ENCODE measurements around the gene RTN3.

The RTN3 gene

DNA sequence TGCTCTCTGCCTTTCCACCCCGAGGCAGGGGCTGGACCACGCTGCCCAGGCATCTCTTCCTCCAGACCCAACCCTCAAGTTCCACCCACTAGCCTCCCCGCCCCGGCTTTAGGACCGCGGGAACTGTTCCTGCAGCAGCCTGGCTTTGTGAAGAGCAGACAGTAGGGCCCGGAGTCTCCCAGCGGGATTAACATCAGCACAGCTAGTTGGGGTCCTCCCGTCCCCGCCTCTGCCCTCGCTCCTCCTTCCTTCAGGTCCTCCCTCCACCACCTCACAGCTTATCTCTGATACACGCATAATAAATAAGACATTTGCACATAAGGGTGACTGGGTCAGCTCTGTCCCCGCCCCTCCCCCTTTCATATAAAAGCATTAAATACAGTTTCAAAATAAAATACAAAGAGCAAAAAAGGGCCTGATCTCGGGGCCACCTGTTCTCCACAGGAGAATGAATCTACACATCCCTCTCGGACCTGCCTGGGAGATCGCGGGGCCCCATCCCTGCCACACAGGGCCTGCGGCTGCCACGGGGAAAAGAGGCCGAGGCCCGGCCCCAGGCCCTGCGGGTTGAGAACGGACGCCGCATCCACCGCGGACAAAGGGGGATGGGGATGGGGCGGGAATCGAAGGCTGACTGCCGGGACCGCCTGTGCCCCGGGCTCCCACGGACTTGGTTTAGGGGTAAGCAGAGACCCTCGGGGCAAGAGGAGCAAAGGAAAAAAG, 80.8 kb downstream of the RTN3 start:
- peak overlapping the region; percentile 40 for H3K9ac ChIP-seq (ENCODE audit: low read length)
- H3K36me3 ChIP-seq (ENCODE audit: control insufficient read depth, insufficient read depth, low read length): no peaks in the 10 kb centered on the region
- H3K4me1 ChIP-seq (ENCODE audit: control insufficient read depth, insufficient read depth, low read length): peaks cover 15% of the 10 kb centered on the region
- H3K4me3 ChIP-seq (ENCODE audit: low read length): peak overlapping the region; percentile 55
- no peaks in the 10 kb centered on the region for H3K27me3 ChIP-seq (ENCODE audit: control insufficient read depth, insufficient read depth, low read length)
- H3K27ac ChIP-seq (ENCODE audit: low read depth, low read length): peak overlapping the region; percentile 84

DNA sequence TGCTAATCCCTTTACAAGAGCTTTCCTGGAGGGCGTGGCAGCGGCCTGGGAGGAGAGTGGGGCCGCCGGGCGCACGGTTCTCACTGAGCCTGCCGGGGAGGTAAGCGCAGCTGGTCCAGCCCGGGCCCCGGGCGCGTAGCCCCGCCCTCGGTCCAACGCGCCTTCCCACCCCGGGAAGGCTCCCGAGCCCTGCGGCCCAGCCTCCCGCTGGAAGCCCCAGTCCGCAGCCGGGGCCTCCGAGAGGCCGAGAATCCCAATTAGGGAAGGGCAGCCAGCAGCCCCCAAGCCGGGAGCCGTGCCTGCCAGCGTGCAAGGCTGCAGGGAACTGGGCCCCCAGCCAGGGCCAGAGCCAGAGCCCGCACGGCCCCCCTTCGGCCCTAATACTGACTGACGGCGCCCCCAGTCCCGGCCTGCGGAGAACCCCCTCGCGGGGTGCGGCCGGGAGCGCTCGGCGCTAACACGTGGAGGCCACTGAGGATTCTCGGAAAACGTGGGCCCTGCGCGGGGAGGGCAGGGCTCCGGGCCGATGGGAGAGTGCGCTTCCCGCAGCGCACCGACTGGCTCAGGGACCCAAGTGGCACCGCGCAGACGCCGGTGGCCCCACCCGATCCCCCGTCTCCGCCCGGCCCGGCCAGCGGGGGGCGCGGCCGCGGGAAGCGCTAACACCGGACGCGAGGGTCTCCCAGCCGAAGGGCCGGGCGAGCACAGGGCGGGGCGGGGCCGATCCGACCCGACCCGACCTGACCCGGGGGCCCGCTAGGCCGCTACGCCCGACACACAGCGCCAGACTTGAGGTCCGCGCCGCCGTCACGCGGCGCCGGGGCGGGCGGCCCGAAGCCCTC, 81.6 kb downstream of the RTN3 start:
- Histone ChIP-seq H3K9ac (ENCODE audit: low read length) (peak overlapping the region; percentile 40), H3K27ac (ENCODE audit: low read depth, low read length) (peak overlapping the region; percentile 84), H3K36me3 (ENCODE audit: control insufficient read depth, insufficient read depth, low read length) (no peaks in the 10 kb centered on the region), H3K27me3 (ENCODE audit: control insufficient read depth, insufficient read depth, low read length) (no peaks in the 10 kb centered on the region), H3K4me3 (ENCODE audit: low read length) (peak overlapping the region; percentile 55), H3K4me1 (ENCODE audit: control insufficient read depth, insufficient read depth, low read length) (peaks cover 18% of the 10 kb centered on the region)

DNA sequence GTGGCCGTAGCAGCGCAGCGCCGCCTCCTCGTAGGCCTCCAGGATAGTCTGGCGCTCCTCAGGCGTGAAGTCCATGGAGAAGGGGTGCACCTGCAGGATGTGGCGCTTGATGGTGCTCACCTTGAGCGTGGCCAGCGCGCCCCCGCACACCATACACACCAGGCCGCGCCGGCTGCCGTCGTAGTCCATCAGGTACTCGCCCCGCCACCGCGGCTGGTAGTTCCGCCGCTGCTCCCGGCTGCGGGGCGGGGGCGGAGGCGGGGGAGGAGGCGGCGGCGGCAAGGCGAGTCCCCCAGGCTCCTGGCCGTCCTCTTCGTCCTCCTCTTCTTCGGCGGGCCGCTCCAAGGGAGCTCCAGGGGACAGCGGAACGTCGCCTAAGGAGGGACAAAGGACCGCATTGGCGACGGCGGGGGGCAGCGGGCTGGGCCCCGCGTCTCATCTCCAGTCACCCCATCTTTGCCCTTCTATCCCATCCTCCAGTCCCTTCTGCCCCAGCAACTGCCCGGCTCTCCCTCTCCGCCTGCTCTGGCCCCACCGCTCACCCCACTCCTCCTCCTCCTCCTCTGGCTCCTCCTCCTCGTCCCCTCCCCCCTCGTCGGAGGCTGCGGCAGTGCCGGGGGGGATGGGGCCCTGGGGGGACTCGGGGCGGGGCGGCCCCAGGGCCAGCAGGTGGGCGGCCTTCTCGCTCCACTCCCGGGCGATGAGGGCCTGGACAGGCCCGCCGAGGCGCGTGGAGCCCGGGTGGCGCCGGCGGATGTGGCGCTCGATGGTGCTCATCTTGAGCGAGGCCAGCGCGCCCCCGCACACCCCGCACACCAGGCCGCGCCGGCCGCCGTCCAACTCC, 82.4 kb downstream of the RTN3 start:
- H3K36me3 ChIP-seq (ENCODE audit: control insufficient read depth, insufficient read depth, low read length): no peaks in the 10 kb centered on the region
- H3K4me1 ChIP-seq (ENCODE audit: control insufficient read depth, insufficient read depth, low read length): peaks cover 18% of the 10 kb centered on the region
- H3K27ac ChIP-seq (ENCODE audit: low read depth, low read length): peak overlapping the region; percentile 84
- H3K4me3 ChIP-seq (ENCODE audit: low read length): peak overlapping the region; percentile 55
- H3K27me3 ChIP-seq (ENCODE audit: control insufficient read depth, insufficient read depth, low read length): no peaks in the 10 kb centered on the region
- no peak overlapping the region for H3K9ac ChIP-seq (ENCODE audit: low read length)

DNA sequence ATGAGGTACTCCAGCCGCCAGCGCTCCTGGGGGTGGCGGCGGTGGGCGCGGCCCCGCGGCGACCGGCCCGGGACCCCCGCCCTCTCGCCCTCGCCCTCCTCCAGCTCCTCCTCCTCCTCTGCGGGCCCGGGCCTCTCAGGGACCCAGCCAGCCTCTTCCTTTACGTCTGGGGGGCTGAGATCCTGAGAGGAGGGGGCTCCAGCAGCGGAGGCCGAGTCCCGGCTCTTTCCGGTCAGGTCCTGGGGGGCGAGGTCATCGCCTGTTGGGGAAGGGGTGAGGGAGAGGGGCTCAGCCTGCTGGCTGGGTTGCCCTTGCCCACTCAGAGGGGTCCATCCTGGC, 83.0 kb downstream of the RTN3 start:
- Histone ChIP-seq H3K4me3 (ENCODE audit: low read length) (no peak overlapping the region), H3K27ac (ENCODE audit: low read depth, low read length) (peak overlapping the region; percentile 84), H3K9ac (ENCODE audit: low read length) (no peak overlapping the region), H3K36me3 (ENCODE audit: control insufficient read depth, insufficient read depth, low read length) (no peaks in the 10 kb centered on the region), H3K4me1 (ENCODE audit: control insufficient read depth, insufficient read depth, low read length) (peaks cover 18% of the 10 kb centered on the region), H3K27me3 (ENCODE audit: control insufficient read depth, insufficient read depth, low read length) (no peaks in the 10 kb centered on the region)

DNA sequence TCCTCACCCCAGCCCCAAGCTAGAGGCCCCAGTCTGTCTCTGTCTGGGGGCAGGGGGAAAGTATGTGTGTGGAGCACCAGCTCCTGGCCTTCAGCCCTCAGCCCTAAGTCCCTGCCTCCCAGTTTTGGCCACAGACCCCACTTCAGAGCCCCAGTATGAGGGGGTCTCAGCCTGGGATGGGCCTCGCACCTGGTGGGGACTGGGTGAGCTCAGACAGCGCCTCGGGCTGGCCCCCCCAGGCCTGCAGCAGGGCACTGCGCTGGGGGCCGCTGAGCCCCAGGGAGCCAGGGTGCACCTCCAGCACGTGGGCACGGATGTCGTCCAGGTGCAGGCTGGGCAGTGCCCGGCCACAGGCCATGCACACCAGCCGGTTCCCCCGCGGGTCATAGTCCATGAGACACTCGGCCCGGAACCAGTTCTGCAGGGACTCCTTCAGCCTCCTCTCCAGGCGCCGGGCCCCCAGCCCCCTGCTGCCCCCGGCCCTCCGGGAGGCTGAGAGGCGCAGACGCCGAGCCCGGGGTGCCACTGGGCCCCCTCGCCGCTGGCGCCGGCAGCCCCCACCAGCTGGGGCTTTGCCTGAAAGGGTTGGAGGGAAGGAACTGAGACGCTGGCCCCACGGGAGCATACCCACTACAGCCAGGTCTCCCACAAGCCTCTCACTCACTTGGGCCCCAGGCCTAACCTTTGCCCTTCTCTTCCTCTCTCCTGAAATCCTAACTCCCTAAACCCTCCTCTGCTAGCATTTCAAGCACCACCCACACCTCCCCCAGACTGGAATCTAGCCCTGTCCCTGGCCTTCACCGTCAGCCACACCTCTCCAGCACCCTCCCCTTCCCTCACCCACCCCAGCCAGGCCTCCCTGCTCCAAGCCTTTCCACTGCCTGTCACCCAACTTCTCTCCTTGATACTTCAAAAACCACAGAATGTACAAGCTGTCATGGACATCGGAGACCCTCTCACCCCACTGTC, 83.7 kb downstream of the RTN3 start:
- H3K4me3 ChIP-seq (ENCODE audit: low read length): no peak overlapping the region
- H3K4me1 ChIP-seq (ENCODE audit: control insufficient read depth, insufficient read depth, low read length): peaks cover 18% of the 10 kb centered on the region
- H3K9ac ChIP-seq (ENCODE audit: low read length): no peak overlapping the region
- no peaks in the 10 kb centered on the region for H3K36me3 ChIP-seq (ENCODE audit: control insufficient read depth, insufficient read depth, low read length)
- H3K27ac ChIP-seq (ENCODE audit: low read depth, low read length): peak overlapping the region; percentile 84
- no peaks in the 10 kb centered on the region for H3K27me3 ChIP-seq (ENCODE audit: control insufficient read depth, insufficient read depth, low read length)

DNA sequence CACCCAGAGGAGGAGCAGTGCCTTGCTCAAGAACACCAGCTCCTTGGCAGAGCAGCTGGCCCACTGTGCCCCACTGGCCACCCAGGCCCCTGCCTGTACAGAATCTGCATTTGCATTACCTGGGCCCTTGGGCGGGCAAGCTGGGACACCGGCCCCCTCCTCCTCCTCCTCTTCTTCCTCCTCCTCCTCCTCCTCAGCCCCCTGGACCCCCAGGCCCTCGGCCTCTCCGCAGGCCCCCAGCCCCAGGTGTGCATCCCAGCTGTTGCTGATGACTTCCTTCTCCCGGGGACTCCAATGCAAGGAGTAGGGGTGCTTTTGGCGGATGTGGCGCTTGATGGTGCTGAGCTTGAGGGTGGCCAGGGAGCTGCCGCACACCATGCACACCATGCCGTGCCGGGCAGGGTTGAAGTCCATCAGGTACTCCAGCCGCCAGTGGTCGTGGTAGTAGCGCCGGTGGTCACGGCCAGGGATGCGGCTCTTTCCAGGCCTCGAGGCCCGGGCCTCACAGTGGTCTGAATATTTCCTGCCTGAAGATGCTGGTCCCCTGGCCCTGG, 84.5 kb downstream of the RTN3 start:
- H3K4me3 ChIP-seq (ENCODE audit: low read length): no peak overlapping the region
- no peaks in the 10 kb centered on the region for H3K27me3 ChIP-seq (ENCODE audit: control insufficient read depth, insufficient read depth, low read length)
- no peaks in the 10 kb centered on the region for H3K36me3 ChIP-seq (ENCODE audit: control insufficient read depth, insufficient read depth, low read length)
- H3K9ac ChIP-seq (ENCODE audit: low read length): no peak overlapping the region
- peaks cover 18% of the 10 kb centered on the region for H3K4me1 ChIP-seq (ENCODE audit: control insufficient read depth, insufficient read depth, low read length)
- H3K27ac ChIP-seq (ENCODE audit: low read depth, low read length): no peak overlapping the region

DNA sequence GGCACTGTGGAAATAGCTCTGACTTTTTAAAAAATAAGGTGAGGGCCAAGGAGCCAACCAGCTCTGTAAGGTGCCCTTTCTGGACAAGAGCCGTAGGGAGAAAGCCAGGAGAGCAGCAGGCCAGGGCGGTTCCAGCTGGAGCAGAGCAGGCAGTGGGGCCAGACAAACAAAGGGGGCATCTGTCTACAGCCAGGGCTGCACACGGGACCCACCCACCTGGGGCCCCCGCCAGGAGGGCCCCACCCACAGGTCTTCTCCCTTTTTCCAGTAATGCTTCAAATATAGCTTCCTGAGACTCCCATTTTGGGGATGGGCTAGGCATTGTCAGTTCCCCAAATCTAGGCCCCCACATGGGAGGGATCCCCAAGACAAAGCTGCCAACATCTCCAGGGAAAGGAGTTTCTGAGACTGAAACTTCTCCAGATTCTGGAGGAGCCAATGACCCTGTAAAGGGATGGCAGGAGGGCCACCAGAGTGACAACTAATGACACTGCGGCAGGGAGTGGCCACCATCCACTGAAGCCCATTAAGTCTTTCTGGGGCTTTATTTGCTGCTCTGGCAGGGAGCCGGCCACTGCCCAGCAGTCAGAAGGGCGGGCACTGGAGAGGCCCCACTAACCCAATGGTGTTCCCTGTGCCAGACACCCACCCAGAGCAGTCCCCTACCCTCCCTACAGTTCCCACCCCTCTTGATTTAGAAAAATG, 85.4 kb downstream of the RTN3 start:
- Histone ChIP-seq H3K27ac (ENCODE audit: low read depth, low read length) (peak overlapping the region; percentile 68), H3K4me3 (ENCODE audit: low read length) (peak overlapping the region; percentile 80), H3K27me3 (ENCODE audit: control insufficient read depth, insufficient read depth, low read length) (no peaks in the 10 kb centered on the region), H3K9ac (ENCODE audit: low read length) (no peak overlapping the region), H3K4me1 (ENCODE audit: control insufficient read depth, insufficient read depth, low read length) (peaks cover 15% of the 10 kb centered on the region), H3K36me3 (ENCODE audit: control insufficient read depth, insufficient read depth, low read length) (no peaks in the 10 kb centered on the region)

DNA sequence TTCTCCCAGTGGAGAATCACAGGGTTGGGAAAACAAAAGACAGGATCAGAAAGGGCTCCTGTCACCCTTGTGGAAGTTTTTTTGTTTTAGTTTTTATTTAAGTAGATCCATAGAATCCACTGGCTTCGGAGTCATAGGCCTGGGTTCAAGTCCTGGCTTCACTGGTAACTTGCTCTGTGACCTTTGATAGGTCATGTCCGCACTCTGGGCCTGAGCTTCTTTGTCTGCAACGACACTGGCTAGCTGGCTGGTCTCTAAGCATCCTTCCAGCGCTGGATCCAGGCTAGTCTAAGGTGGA, 85.9 kb downstream of the RTN3 start:
- Histone ChIP-seq H3K4me3 (ENCODE audit: low read length) (peak overlapping the region; percentile 80), H3K36me3 (ENCODE audit: control insufficient read depth, insufficient read depth, low read length) (no peaks in the 10 kb centered on the region), H3K9ac (ENCODE audit: low read length) (no peak overlapping the region), H3K27me3 (ENCODE audit: control insufficient read depth, insufficient read depth, low read length) (no peaks in the 10 kb centered on the region), H3K4me1 (ENCODE audit: control insufficient read depth, insufficient read depth, low read length) (peaks cover 11% of the 10 kb centered on the region), H3K27ac (ENCODE audit: low read depth, low read length) (peak overlapping the region; percentile 68)

DNA sequence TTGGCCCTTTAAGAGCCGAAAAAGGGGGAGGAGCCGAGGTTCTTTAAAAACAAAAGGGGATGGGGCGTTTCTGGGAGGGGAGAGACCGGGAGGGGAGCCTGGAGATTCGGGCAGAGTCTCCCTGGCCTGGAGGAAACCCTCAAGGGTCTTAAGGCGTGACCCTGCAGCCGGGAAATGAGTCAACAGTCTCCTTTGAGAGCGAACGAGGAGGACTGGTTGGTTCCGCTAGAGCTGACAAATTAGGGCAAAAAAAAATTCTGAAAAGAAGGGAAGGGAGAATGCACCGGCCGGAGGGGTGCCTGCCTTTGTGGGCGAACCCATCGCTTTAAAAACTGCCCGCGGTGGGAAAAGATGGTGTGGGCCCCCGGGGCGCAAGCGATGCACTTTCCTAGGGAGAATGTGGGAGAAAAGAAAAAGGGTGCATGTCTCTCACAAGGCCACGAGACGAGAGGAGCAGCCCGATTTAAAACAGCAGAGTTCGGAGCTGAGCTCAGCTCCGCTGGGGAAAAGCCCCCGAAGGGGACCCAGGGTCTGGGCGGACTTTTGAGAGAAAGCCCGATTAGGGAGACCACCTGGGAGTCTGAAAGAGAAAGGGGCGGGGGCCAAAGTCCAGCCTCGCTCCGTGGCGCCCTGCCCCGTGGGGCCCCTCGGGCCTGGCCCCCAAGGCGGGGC, 86.4 kb downstream of the RTN3 start:
- Histone ChIP-seq H3K27me3 (ENCODE audit: control insufficient read depth, insufficient read depth, low read length) (no peaks in the 10 kb centered on the region), H3K9ac (ENCODE audit: low read length) (peak overlapping the region; percentile 8), H3K27ac (ENCODE audit: low read depth, low read length) (peak overlapping the region; percentile 68), H3K4me1 (ENCODE audit: control insufficient read depth, insufficient read depth, low read length) (peaks cover 9% of the 10 kb centered on the region), H3K36me3 (ENCODE audit: control insufficient read depth, insufficient read depth, low read length) (no peaks in the 10 kb centered on the region), H3K4me3 (ENCODE audit: low read length) (peak overlapping the region; percentile 80)

DNA sequence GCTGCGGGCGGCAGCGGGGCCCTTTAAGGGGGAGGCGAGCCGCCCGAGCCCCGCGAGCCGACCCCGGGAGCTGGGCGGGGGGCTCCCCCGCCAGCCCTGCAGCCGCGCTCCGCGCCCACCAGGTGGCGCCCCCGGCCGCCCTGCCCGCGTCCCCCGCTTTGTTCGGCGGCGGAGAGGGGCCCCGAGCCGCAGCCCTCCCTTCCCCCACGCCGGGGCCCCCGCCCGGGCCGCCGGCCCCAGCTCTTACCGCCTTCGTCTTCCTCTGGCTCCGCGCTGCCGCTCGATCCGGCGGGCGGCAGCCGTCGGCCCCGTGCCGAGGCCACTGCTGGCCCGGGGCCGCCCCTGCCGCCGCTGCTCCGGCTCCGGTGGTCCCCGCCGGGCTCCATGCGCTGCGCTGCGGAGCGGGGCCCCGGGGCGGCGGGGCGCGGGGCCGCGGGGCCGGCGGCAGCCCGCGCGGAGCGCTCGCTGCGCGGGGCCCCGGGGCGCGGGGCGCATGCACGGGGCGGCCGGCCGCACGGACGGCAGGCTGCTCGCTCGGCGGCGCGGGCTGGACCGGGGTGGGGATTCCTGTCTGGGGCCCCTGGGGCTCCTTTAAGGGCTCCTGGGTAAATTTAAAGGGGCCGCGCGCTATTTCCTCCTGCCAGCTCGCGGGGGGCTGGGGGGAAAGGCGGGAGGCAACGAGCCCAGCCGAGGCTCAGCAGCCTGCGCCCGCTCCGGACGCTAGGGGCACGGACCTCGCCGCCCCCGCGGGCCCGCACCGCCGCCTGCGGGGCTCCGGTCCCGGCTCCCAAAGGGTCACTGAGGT, 87.1 kb downstream of the RTN3 start, which contains the start of gene ZFTA:
Gene ZFTA (minus strand): TSS at position 539 of the 805 bp plus-strand sequence. CDS start 153 bp downstream, at position 386.
- Histone ChIP-seq H3K4me3 (ENCODE audit: low read length) (peak within 1 kb of the TSS; percentile 80), H3K4me1 (ENCODE audit: control insufficient read depth, insufficient read depth, low read length) (peaks cover 9% of the 10 kb centered on the region), H3K9ac (ENCODE audit: low read length) (peak within 1 kb of the TSS; percentile 8), H3K27me3 (ENCODE audit: control insufficient read depth, insufficient read depth, low read length) (no peaks in the 10 kb centered on the region), H3K36me3 (ENCODE audit: control insufficient read depth, insufficient read depth, low read length) (no peaks in the 10 kb centered on the region), H3K27ac (ENCODE audit: low read depth, low read length) (peak within 1 kb of the TSS; percentile 70)

Data from rectal smooth muscle tissue (tissue), 1 donor.